ENCODE results near the gene FARS2. TPM values are rescaled to one million over a fixed set of nuclear protein-coding genes. Genes with fewer than 3 reads are reported as not detected.

The FARS2 gene
- total and polyA plus RNA-seq, 2 of the 13 experiments (the other 11 are each of a cell fraction or from before 2014, with no cell fraction given), result 15.4 to 26.0 TPM

DNA sequence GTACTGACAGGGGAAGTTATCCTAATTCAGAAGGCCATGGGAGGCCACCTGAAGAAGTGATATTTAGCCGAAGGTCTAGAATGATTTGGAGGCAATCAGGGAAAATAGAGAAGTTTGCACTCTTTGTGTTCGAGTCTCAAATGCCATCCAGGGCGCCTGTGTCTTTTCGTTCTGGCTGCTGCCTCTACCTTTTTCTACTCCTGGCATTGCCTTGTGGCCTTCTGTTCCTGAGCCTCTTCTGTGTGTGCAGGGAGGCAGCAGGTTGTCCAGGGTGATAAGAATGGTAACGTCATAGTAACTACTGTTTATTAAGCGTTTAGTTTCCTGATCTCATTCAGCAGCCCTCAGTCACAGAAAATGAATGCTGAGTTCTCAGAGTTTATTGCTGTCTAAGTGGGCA lies 252.1 kb downstream of the FARS2 start:
- in situ Hi-C loops (cut with HindIII; ENCODE audit: extremely low pct_ligation_motif_present, low pct_unique_long_range_greater_than_20kb) (no loop called here), intact Hi-C loops (cut with micrococcal nuclease; ENCODE audit: unreplicated experiment) (no loop called here)
- no peak overlapping the region for H2AFZ ChIP-seq (ENCODE audit: low read length)
- no peak overlapping the region for H3K4me2 ChIP-seq (ENCODE audit: low read depth, low read length)
- H3K4me1 ChIP-seq (ENCODE audit: insufficient read depth, low read length), result no peaks in the 10 kb centered on the region
- H3K27ac ChIP-seq (ENCODE audit: extremely low read length, insufficient read depth, low read length), result no peak overlapping the region
- FAIRE-seq, result no peak
- TF ChIP-seq MAFK (conservative IDR thresholded peaks at IDR 0.05 in 1 of 2, IDR thresholded peaks at IDR 0.05 in 1 of 2; ENCODE audit: low read length in 2 of 2) (no peak), YEATS2 (CRISPR knock-in tag; IDR thresholded peaks at IDR 0.05; ENCODE audit: borderline replicate concordance) (no peak), ZNF776 (CRISPR knock-in tag; IDR thresholded peaks at IDR 0.05) (no peak), PHF21A (CRISPR knock-in tag; IDR thresholded peaks at IDR 0.05) (no peak), ZNF143 (CRISPR knock-in tag; IDR thresholded peaks at IDR 0.05) (no peak), HNF4A (CRISPR knock-in tag; IDR thresholded peaks at IDR 0.05) (no peak), BORCS8-MEF2B (CRISPR knock-in tag; IDR thresholded peaks at IDR 0.05) (no peak)
- TF ChIP-seq, protein P1, sequence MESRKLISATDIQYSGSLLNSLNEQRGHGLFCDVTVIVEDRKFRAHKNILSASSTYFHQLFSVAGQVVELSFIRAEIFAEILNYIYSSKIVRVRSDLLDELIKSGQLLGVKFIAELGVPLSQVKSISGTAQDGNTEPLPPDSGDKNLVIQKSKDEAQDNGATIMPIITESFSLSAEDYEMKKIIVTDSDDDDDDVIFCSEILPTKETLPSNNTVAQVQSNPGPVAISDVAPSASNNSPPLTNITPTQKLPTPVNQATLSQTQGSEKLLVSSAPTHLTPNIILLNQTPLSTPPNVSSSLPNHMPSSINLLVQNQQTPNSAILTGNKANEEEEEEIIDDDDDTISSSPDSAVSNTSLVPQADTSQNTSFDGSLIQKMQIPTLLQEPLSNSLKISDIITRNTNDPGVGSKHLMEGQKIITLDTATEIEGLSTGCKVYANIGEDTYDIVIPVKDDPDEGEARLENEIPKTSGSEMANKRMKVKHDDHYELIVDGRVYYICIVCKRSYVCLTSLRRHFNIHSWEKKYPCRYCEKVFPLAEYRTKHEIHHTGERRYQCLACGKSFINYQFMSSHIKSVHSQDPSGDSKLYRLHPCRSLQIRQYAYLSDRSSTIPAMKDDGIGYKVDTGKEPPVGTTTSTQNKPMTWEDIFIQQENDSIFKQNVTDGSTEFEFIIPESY (CRISPR knock-in tag; IDR thresholded peaks at IDR 0.05), result no peak
- TF ChIP-seq, protein P2, sequence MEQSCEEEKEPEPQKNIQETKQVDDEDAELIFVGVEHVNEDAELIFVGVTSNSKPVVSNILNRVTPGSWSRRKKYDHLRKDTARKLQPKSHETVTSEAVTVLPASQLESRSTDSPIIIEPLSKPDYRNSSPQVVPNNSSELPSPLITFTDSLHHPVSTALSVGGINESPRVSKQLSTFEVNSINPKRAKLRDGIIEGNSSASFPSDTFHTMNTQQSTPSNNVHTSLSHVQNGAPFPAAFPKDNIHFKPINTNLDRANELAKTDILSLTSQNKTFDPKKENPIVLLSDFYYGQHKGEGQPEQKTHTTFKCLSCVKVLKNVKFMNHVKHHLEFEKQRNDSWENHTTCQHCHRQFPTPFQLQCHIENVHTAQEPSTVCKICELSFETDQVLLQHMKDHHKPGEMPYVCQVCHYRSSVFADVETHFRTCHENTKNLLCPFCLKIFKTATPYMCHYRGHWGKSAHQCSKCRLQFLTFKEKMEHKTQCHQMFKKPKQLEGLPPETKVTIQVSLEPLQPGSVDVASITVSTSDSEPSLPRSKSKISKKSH (CRISPR knock-in tag; IDR thresholded peaks at IDR 0.05; ENCODE audit: borderline replicate concordance), result no peak
- TF ChIP-seq, protein P3, sequence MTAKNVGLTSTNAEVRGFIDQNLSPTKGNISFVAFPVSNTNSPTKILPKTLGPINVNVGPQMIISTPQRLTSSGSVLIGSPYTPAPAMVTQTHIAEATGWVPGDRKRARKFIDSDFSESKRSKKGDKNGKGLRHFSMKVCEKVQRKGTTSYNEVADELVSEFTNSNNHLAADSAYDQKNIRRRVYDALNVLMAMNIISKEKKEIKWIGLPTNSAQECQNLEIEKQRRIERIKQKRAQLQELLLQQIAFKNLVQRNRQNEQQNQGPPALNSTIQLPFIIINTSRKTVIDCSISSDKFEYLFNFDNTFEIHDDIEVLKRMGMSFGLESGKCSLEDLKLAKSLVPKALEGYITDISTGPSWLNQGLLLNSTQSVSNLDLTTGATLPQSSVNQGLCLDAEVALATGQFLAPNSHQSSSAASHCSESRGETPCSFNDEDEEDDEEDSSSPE (CRISPR knock-in tag; IDR thresholded peaks at IDR 0.05), result no peak
- H3K4me3 ChIP-seq (replicated peaks in 1 of 3; ENCODE audit: insufficient read depth in 1 of 3, low read depth in 2 of 3, low read length in 3 of 3), result no peak overlapping the region
- H3K79me2 ChIP-seq (ENCODE audit: insufficient read depth, low read length), result no peaks in the 10 kb centered on the region
- no TSS peak for BruUV-seq (replicated peaks)
- H4K20me1 ChIP-seq (ENCODE audit: insufficient read depth, low read length), result no peaks in the 10 kb centered on the region
- ChIA-PET CTCF (ENCODE audit: low intra/inter-chr PET ratio, low total read pairs) (no interaction called here), POLR2A (no interaction called here)
- no peak overlapping the region for H3K9ac ChIP-seq (ENCODE audit: insufficient read depth, low read depth, low read length)
- H3K27me3 ChIP-seq (ENCODE audit: control insufficient read depth in 1 of 2, insufficient read depth in 2 of 2, low read length in 2 of 2), result no peaks in the 10 kb centered on the region
- ATAC-seq, result no peak
- 93% methylated on average over 6 of the region's 6 CpGs for WGBS (ENCODE audit: low lambda C conversion rate)
- no peak for DNase-seq (ENCODE audit: low spot score)
- H3K9me3 ChIP-seq (ENCODE audit: low read length), result no peaks in the 10 kb centered on the region
- no peaks in the 10 kb centered on the region for H3K36me3 ChIP-seq (replicated peaks in 1 of 2; ENCODE audit: control insufficient read depth in 1 of 2, insufficient read depth in 2 of 2, low read length in 2 of 2)

All from HepG2 (cell line).